A549 (cell line): ENCODE data around the gene CERS4.

Source experiments
- CTCF ChIP-seq: fragments of >200 bp; sonication (Bioruptor Twin); formaldehyde crosslinking; IDR thresholded peaks from 3 replicates; pipeline ENCODE4 v1.5.1; 2016
- ELK1 ChIP-seq: fragments of 150-350 bp; IDR thresholded peaks from 2 replicates; pipeline ENCODE4 v1.6.1; 2014; ENCODE audit warnings: low read depth, mild to moderate bottlenecking, low read length
- EP300 ChIP-seq, 2 experiments: fragments of >200 bp; sonication (Bioruptor Twin); formaldehyde crosslinking; IDR thresholded peaks; 2 replicates in 1 of 2; 3 replicates in 1 of 2; pipeline ENCODE4 v1.6.1; 2016 to 2017
- ESRRA ChIP-seq: fragments of 150-350 bp; IDR thresholded peaks from 2 replicates; pipeline ENCODE4 v1.6.1; 2014; ENCODE audit warnings: mild to moderate bottlenecking, low read length, borderline replicate concordance
- JUN ChIP-seq, 2 experiments: fragments of >200 bp; sonication (Bioruptor Twin); formaldehyde crosslinking; IDR thresholded peaks; 2 replicates in 1 of 2; 3 replicates in 1 of 2; pipeline ENCODE4 v1.6.1; 2016 to 2017
- MAFK ChIP-seq: fragments of 450-650 bp; IDR thresholded peaks from 2 replicates; pipeline ENCODE4 v1.6.1; 2014; ENCODE audit not compliant: partially characterized antibody
- MAZ ChIP-seq: fragments of 150-350 bp; IDR thresholded peaks from 2 replicates; pipeline ENCODE4 v1.6.1; 2014; ENCODE audit warnings: antibody characterized with exemption, low read depth, low read length, borderline replicate concordance
- MYC ChIP-seq: IDR thresholded peaks from 2 replicates; pipeline ENCODE4 v1.6.1; 2012; ENCODE audit warnings: mild to moderate bottlenecking, inconsistent platforms, low read length, improper control_type of control experiment, borderline replicate concordance
- POLR2A ChIP-seq: IDR thresholded peaks from 2 replicates; pipeline ENCODE4 v1.6.1; 2012; ENCODE audit warnings: mild to moderate bottlenecking, low read length
- POLR2AphosphoS2 ChIP-seq: conservative IDR thresholded peaks from 2 replicates; pipeline ENCODE4 v1.6.1; 2012; ENCODE audit warnings: low read length, improper control_type of control experiment, inconsistent platforms

- no peak for TF ChIP-seq JUN (IDR thresholded peaks at IDR 0.05)
- no peak for TF ChIP-seq MAFK
- TF ChIP-seq CTCF: no peak
- TF ChIP-seq EP300 (IDR thresholded peaks at IDR 0.05): no peak
- TF ChIP-seq MAZ: no peak
- no peak for TF ChIP-seq ELK1
- TF ChIP-seq ESRRA: no peak
- TF ChIP-seq MYC: no peak
- no peak for TF ChIP-seq POLR2AphosphoS2
- no peak for TF ChIP-seq POLR2A
Observed at GRCh38 chr19:8210421-8211101, 1.4 kb downstream of the CERS4 start.
